ENCODE measurements around the gene SPTBN1.
A peak's percentile ranks its signal among the peaks of the same experiment; 100 is the strongest.

The SPTBN1 gene

DNA sequence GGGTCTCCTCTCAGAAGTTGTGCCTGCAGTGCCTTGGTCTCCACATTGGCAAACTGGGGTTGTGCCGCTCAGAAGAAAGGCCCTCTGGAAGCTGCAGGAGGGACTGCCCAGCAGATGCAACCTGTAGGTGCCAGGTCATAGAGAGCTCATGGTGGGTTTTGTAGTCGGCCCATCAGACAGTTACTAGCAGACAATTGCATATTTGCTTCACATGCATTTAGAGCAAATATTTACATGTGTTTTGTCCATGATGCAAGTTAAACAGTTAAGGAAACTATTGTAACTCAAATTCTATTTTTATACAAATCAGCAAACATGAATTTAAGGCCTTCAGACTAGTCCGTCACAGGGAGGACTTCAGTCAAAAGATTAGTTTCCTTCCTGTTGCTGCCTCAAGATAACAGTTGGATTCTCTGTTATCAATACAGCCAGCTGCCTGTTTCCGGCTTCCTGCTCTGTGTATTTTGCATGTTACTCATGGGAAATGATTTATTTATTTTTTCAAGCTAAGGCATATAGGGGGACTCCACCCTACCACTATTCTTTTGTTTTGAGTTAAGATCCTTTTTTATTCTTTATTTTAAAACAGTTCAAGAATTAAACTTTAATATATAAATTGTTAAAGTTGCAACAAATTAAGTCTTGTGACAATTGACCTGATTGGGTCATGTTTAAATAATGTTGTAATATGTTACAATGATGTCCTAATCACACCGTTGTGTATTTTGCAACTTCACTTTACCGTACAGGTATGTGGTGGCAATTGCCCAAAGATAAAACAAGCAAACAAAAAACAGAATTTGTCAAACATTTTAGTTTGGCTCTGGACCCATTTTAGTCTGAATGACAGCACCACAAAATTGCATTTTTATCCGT, 133.5 kb downstream of the SPTBN1 start:
- H3K36me3 Mint-ChIP-seq (ENCODE audit: low read depth), result peaks cover 8% of the 10 kb centered on the region
- DNase-seq, result no peak
- TF ChIP-seq, protein P1, sequence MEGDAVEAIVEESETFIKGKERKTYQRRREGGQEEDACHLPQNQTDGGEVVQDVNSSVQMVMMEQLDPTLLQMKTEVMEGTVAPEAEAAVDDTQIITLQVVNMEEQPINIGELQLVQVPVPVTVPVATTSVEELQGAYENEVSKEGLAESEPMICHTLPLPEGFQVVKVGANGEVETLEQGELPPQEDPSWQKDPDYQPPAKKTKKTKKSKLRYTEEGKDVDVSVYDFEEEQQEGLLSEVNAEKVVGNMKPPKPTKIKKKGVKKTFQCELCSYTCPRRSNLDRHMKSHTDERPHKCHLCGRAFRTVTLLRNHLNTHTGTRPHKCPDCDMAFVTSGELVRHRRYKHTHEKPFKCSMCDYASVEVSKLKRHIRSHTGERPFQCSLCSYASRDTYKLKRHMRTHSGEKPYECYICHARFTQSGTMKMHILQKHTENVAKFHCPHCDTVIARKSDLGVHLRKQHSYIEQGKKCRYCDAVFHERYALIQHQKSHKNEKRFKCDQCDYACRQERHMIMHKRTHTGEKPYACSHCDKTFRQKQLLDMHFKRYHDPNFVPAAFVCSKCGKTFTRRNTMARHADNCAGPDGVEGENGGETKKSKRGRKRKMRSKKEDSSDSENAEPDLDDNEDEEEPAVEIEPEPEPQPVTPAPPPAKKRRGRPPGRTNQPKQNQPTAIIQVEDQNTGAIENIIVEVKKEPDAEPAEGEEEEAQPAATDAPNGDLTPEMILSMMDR (IDR thresholded peaks at IDR 0.05), result no peak
- no peak overlapping the region for H3K27ac Mint-ChIP-seq
- no peak overlapping the region for H3K4me3 Mint-ChIP-seq
- no peaks in the 10 kb centered on the region for H3K9me3 Mint-ChIP-seq
- H3K27me3 Mint-ChIP-seq (ENCODE audit: low read depth, poor library complexity), result no peaks in the 10 kb centered on the region
- peaks cover 6% of the 10 kb centered on the region for H3K4me1 Mint-ChIP-seq

DNA sequence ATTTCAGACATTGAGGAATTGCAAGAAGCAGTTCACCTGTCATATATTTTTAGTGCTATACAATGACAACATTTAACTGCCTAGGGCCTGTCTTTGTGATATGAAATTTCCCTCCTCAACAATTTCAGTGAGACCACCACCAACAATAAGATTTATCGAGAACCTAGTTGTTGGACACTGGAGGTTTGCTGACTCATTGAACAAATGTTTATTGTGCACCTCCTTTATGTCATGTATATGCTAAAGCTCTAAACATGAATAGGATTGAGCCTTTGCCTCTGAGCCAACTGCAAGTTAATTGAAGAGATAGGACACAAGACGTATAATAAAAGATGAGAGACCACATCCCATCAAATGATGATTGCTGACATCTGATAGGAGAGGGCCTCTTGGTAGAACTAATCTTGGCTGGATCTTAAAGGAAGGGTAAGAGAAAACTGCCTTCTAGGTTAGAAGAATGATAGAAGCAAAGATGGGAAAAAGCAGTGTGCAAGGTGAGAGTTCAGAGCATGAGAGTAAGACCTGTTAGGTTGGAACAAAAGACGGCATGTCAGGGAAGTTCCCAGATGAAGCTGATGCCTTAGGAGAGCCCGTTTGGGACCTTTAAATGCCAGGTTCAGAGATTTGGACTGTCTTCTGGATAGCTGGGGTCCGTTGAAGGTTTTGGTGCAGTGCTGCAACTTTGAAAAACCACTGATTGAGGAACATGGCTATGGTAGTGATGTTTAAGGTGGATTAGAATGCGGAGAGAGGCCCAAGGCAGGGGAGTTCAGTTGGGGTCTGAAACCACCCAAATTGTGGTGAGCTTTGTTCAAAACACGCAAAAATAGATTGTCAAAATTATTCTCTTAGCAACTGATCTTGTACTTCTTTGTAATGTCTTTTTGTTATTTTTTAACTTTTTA, 134.3 kb downstream of the SPTBN1 start:
- Mint-ChIP-seq H3K36me3 (ENCODE audit: low read depth) (peaks cover 8% of the 10 kb centered on the region), H3K27me3 (ENCODE audit: low read depth, poor library complexity) (no peaks in the 10 kb centered on the region), H3K9me3 (no peaks in the 10 kb centered on the region), H3K27ac (no peak overlapping the region), H3K4me1 (peaks cover 13% of the 10 kb centered on the region), H3K4me3 (no peak overlapping the region)
- TF ChIP-seq, protein P1 (IDR thresholded peaks at IDR 0.05), result no peak
- no peak for DNase-seq

DNA sequence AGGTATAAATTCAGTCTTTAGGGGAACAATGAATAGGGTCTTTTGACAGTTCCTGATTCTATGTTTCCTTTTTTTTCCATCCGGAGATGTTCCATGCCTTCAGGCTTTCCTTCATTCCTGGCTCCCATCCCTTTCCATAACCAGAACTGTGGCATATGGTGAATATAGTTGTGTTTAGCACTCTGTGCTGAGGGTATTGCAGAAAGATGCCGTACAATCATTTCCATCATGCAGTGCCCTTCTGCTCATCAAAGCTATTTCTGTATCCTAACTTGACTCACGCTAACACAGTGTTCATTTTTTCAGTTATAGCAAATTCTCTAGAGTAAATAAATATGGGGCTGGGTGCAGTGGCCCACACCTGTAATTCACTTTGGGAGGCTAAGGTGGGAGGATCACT, 135.4 kb downstream of the SPTBN1 start:
- Mint-ChIP-seq H3K27ac (peak overlapping the region; percentile 44), H3K27me3 (ENCODE audit: low read depth, poor library complexity) (no peaks in the 10 kb centered on the region), H3K4me1 (peaks cover 24% of the 10 kb centered on the region), H3K4me3 (no peak overlapping the region), H3K36me3 (ENCODE audit: low read depth) (peaks cover 8% of the 10 kb centered on the region), H3K9me3 (no peaks in the 10 kb centered on the region)
- TF ChIP-seq, protein P1 (IDR thresholded peaks at IDR 0.05), result no peak
- DNase-seq, result no peak

DNA sequence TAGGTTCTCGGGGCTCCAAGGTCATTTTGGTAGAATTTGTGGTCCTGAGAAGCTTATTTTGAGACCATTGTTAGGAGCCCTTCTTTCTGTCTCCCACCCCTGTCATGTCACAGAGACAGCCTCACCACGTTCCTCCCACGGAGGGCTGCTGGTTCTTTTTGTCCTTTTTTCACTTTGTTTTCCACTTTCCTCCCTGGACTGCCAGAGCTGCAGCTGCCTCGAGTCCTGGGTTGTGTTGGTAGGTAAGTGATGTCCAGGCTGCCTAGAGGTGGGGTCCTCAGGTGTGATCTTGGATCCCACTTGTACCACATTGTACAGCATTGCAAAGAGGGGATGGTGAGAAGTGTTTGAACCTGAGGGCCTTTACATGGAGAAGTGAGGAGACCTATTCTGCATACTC, 137.1 kb downstream of the SPTBN1 start:
- H3K4me1 Mint-ChIP-seq, result peaks cover 35% of the 10 kb centered on the region
- no peaks in the 10 kb centered on the region for H3K9me3 Mint-ChIP-seq
- peaks cover 2% of the 10 kb centered on the region for H3K27me3 Mint-ChIP-seq (ENCODE audit: low read depth, poor library complexity)
- no peak for DNase-seq
- H3K4me3 Mint-ChIP-seq, result no peak overlapping the region
- H3K27ac Mint-ChIP-seq, result no peak overlapping the region
- TF ChIP-seq, protein P1 (IDR thresholded peaks at IDR 0.05), result no peak
- H3K36me3 Mint-ChIP-seq (ENCODE audit: low read depth), result peaks cover 11% of the 10 kb centered on the region

DNA sequence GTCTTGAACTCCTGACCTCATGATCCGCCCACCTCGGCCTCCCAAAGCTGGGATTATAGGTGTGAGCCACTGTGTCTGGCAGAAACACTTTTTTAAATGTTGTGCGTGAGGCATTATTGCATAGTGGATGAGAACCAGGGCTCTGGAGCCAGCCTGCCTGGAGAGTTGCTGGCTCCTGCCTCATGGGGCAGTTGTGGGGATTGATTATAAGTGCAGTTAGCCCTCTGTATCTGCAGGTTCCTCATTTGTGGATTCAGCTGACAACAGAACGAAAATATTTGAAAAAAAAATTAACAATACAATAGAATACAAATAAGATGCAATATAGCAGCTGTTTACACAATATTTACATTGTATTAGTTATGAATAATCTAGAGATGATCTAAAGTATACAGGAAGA, 137.9 kb downstream of the SPTBN1 start:
- Mint-ChIP-seq H3K9me3 (no peaks in the 10 kb centered on the region), H3K27ac (no peak overlapping the region), H3K4me1 (peaks cover 38% of the 10 kb centered on the region), H3K27me3 (ENCODE audit: low read depth, poor library complexity) (peaks cover 3% of the 10 kb centered on the region), H3K36me3 (ENCODE audit: low read depth) (peaks cover 19% of the 10 kb centered on the region), H3K4me3 (no peak overlapping the region)
- TF ChIP-seq, protein P1 (IDR thresholded peaks at IDR 0.05), result no peak
- DNase-seq, result no peak

All from nephron progenitor cell (in vitro differentiated cells).